ENCODE data around the gene TM9SF2.

DNA sequence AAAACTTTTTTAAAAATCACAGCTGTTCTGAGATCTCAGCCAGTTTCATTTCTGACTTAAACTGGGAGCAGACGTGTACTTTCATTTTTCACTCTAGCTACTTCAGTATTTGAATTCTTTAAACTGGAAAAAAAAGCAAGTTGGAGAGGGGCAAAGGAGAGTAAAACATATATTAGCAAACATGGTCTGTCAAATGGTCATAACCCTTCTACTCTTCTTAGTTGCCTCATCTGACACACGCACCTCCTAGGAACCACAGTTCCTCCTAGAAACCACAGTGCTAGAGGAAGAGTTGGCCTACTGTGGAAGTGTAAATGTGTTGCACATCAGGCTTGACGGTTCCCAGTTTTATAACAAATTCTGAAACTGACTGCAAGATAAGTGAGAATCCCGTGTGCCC, 47.2 kb downstream of the TM9SF2 start:
- TF ChIP-seq CTCF (IDR thresholded peaks at IDR 0.05; ENCODE audit: insufficient read depth, low read depth, low read length) (no peak), EZH2 (IDR thresholded peaks at IDR 0.05; ENCODE audit: insufficient read depth, low read length) (no peak)

All from astrocyte (in vitro differentiated cells and primary cell).